GM12864 (cell line): Measurements from ENCODE around the gene TMEM86B.

Experiments used
- DNase-seq: peaks from one replicate; pipeline ENCODE4 v3.0.0-alpha.2; 2011; ENCODE audit warnings: low read depth
- H3K4me3 ChIP-seq: 2 replicates; pipeline ENCODE4 v1.5.1; 2011; ENCODE audit warnings: mild to moderate bottlenecking, low read depth, low read length, control low read depth
- CTCF ChIP-seq: IDR thresholded peaks from 2 replicates; pipeline ENCODE4 v1.5.1; 2011; ENCODE audit warnings: low read depth, mild to moderate bottlenecking, moderate library complexity, low read length, control low read depth, inconsistent platforms; ENCODE audit errors: missing control alignments

TMEM86B gene

GRCh38 chr19:55241143-55241934 lies 12.8 kb upstream of the TMEM86B start:
- no peak overlapping the region for H3K4me3 ChIP-seq
- no peak for DNase-seq
- no peak for TF ChIP-seq CTCF

GRCh38 chr19:55240713-55241020 lies 12.1 kb upstream of the TMEM86B start:
- no peak for DNase-seq
- no peak overlapping the region for H3K4me3 ChIP-seq
- TF ChIP-seq CTCF: no peak

- no peak overlapping the region for H3K4me3 ChIP-seq
- TF ChIP-seq CTCF: no peak
- DNase-seq: no peak
These were observed 10.4 kb upstream of the TMEM86B start for GRCh38 chr19:55239004-55239403.

GRCh38 chr19:55238030-55238429 lies 9.5 kb upstream of the TMEM86B start:
- no peak overlapping the region for H3K4me3 ChIP-seq
- DNase-seq: no peak
- no peak for TF ChIP-seq CTCF

- no peak for TF ChIP-seq CTCF
- DNase-seq: no peak
These were observed 4.4 kb upstream of the TMEM86B start for GRCh38 chr19:55232986-55233385.

GRCh38 chr19:55232286-55232602 lies 3.7 kb upstream of the TMEM86B start:
- no peak overlapping the region for H3K4me3 ChIP-seq
- no peak for TF ChIP-seq CTCF
- no peak for DNase-seq

More at GRCh38 chr19:55232986-55233385, 4.4 kb upstream of the TMEM86B start:
- no peak overlapping the region for H3K4me3 ChIP-seq
